Panc1 (cell line): ENCODE data around the gene YPEL1. TPM values are rescaled to one million over a fixed set of nuclear protein-coding genes. Genes with fewer than 3 reads are reported as not detected.

Experiments used
- ATAC-seq: fragments of 200-7000 bp; cut with Tn5 transposase; 2 replicates; pipeline ENCODE4 v1.9.1; 2020; ENCODE audit warnings: mild to moderate bottlenecking, moderate library complexity
- BruUV-seq: library from RNA; stranded (reverse); fragments of 400-500 nt; replicated peaks from 2 replicates; lab custom pipeline; 2021; lab: Mats Ljungman, UMichigan
- CTCF ChIA-PET: fragments of 300-600 bp; sonication (Branson Sonifier 250); formaldehyde crosslinking; loops from one replicate; lab custom pipeline; 2022; ENCODE audit warnings: antibody characterized with exemption; lab: Charles Lee
- POLR2A ChIA-PET: fragments of 300-600 bp; sonication (Branson Sonifier 250); formaldehyde crosslinking; loops from one replicate; lab custom pipeline; 2022; ENCODE audit warnings: antibody characterized with exemption; lab: Charles Lee
- DNase-seq: peaks from one replicate; pipeline ENCODE4 v3.0.0-alpha.2; 2010; ENCODE audit warnings: low read depth, low spot score
- H3K27ac ChIP-seq: 2 replicates; pipeline ENCODE4 v1.5.1; 2011; ENCODE audit warnings: mild to moderate bottlenecking, low read length, inconsistent platforms
- H3K27me3 ChIP-seq: fragments of 200-500 bp; sonication (Bioruptor generic); 2 replicates; pipeline ENCODE4 v1.6.0; 2014; ENCODE audit warnings: low read length, inconsistent platforms; ENCODE audit not compliant: control insufficient read depth, insufficient read depth
- H3K36me3 ChIP-seq: fragments of 200-500 bp; sonication (Bioruptor generic); 2 replicates; pipeline ENCODE4 v1.5.1; 2014; ENCODE audit warnings: inconsistent platforms, mild to moderate bottlenecking, low read length, moderate library complexity; ENCODE audit not compliant: control insufficient read depth, insufficient read depth
- H3K4me1 ChIP-seq: 2 replicates; pipeline ENCODE4 v1.5.1; 2011; ENCODE audit warnings: inconsistent platforms, mild to moderate bottlenecking, low read length, moderate library complexity; ENCODE audit not compliant: control insufficient read depth, insufficient read depth
- H3K4me3 ChIP-seq, 2 experiments: 2 replicates each; pipeline ENCODE4 v1.5.1; 2011 to 2012; ENCODE audit warnings: low read depth in 2 of 2, low read length in 2 of 2, mild to moderate bottlenecking in 2 of 2, inconsistent platforms in 1 of 2, moderate library complexity in 1 of 2
- H3K9me3 ChIP-seq: fragments of 200-500 bp; sonication (Bioruptor generic); 2 replicates; pipeline ENCODE4 v1.5.1; 2014; ENCODE audit warnings: low read depth, mild to moderate bottlenecking, inconsistent platforms, low read length, moderate library complexity; ENCODE audit not compliant: control insufficient read depth, insufficient read depth
- POLR2AphosphoS5 ChIP-seq: IDR thresholded peaks from 2 replicates; pipeline ENCODE4 v1.6.1; 2012; ENCODE audit warnings: mild to moderate bottlenecking, low read depth, low read length, moderate library complexity
- SIN3A ChIP-seq: IDR thresholded peaks from 2 replicates; pipeline ENCODE4 v1.6.1; 2012; ENCODE audit warnings: low read depth, mild to moderate bottlenecking, low read length, moderate library complexity, borderline replicate concordance; ENCODE audit not compliant: insufficient read depth
- TCF7L2 ChIP-seq: IDR thresholded peaks from 2 replicates; pipeline ENCODE4 v1.6.1; 2011; ENCODE audit warnings: mild to moderate bottlenecking, low read depth, low read length, inconsistent platforms
- in situ Hi-C: cut with HindIII; loops from 2 replicates; pipeline ENCODE4 v1.10.0; 2016; ENCODE audit warnings: low sequenced_read_pairs, low pct_unique_long_range_greater_than_20kb
- intact Hi-C: fragments of 100-400 bp; cut with micrococcal nuclease; formaldehyde crosslinking; loops from one replicate; pipeline ENCODE4 v1.10.0; 2022; ENCODE audit not compliant: unreplicated experiment
- total RNA-seq: library from RNA; stranded (reverse); gene quantifications from one replicate; pipeline ENCODE4 v1.2.1, GENCODE V29; 2021; ENCODE audit not compliant: unreplicated experiment
- TF ChIP-seq, protein P1 (sequence below), 2 experiments: IDR thresholded peaks; 2 replicates each; pipeline ENCODE4 v1.6.1; 2011 to 2012; ENCODE audit warnings: low read depth in 2 of 2, control low read depth in 1 of 2, low read length in 1 of 2, mild to moderate bottlenecking in 1 of 2, moderate library complexity in 1 of 2; ENCODE audit not compliant: insufficient read depth in 1 of 2
- TF ChIP-seq, protein P2 (sequence below): fragments of 450-650 bp; IDR thresholded peaks from 2 replicates; pipeline ENCODE4 v1.5.1; 2017; ENCODE audit warnings: mild to moderate bottlenecking

YPEL1 gene
- total RNA-seq, 1 experiment from 2014 or later, result 4.0 TPM

DNA sequence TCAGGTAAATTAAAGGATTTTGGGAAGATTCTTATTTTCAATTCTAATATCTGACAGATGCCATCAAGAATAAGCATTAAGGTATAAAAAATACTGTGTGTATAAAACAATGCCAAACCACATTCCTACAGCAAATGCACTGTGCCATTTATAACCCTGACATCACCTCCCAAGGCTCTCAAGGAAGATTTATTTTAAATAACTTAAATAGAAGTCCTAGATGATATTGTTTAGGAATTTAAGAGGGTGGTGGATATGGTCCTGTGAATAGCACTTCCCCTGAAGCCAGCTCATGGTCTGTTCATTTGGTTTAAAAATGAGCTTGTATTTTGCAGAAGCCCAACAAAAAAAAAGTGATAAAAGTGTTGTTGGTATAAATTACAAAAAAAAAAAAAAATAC lies 37.7 kb downstream of the YPEL1 start:
- DNase-seq (no peak), ATAC-seq (no peak)
- ChIA-PET CTCF (interaction anchor here (0.7 kb wide), 1 partner anchor 29 kb away, joined by 3 read pairs; no protein-coding TSS in a partner anchor), POLR2A (interaction anchor here (0.6 kb wide), 2 partner anchors 19 to 61 kb away, joined by 7 read pairs; no protein-coding TSS in a partner anchor)
- intact Hi-C loops, result no loop called here
- Histone ChIP-seq H3K27ac (no peak overlapping the region), H3K4me1 (peaks cover 5% of the 10 kb centered on the region; the same call in 1 of the 2 replicates), H3K9me3 (no peaks in the 10 kb centered on the region), H3K4me3 (no peak overlapping the region), H3K27me3 (no peaks in the 10 kb centered on the region), H3K36me3 (no peaks in the 10 kb centered on the region)
- BruUV-seq, result no TSS peak
- in situ Hi-C loops, result no loop called here
- TF ChIP-seq POLR2AphosphoS5, result no peak
- TF ChIP-seq SIN3A, result no peak
- TF ChIP-seq TCF7L2, result no peak
- TF ChIP-seq, protein P1, sequence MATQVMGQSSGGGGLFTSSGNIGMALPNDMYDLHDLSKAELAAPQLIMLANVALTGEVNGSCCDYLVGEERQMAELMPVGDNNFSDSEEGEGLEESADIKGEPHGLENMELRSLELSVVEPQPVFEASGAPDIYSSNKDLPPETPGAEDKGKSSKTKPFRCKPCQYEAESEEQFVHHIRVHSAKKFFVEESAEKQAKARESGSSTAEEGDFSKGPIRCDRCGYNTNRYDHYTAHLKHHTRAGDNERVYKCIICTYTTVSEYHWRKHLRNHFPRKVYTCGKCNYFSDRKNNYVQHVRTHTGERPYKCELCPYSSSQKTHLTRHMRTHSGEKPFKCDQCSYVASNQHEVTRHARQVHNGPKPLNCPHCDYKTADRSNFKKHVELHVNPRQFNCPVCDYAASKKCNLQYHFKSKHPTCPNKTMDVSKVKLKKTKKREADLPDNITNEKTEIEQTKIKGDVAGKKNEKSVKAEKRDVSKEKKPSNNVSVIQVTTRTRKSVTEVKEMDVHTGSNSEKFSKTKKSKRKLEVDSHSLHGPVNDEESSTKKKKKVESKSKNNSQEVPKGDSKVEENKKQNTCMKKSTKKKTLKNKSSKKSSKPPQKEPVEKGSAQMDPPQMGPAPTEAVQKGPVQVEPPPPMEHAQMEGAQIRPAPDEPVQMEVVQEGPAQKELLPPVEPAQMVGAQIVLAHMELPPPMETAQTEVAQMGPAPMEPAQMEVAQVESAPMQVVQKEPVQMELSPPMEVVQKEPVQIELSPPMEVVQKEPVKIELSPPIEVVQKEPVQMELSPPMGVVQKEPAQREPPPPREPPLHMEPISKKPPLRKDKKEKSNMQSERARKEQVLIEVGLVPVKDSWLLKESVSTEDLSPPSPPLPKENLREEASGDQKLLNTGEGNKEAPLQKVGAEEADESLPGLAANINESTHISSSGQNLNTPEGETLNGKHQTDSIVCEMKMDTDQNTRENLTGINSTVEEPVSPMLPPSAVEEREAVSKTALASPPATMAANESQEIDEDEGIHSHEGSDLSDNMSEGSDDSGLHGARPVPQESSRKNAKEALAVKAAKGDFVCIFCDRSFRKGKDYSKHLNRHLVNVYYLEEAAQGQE (IDR thresholded peaks at IDR 0.05; ENCODE audit: insufficient read depth in 1 of 2, low read depth in 2 of 2, low read length in 1 of 2), result no peak
- TF ChIP-seq, protein P2, sequence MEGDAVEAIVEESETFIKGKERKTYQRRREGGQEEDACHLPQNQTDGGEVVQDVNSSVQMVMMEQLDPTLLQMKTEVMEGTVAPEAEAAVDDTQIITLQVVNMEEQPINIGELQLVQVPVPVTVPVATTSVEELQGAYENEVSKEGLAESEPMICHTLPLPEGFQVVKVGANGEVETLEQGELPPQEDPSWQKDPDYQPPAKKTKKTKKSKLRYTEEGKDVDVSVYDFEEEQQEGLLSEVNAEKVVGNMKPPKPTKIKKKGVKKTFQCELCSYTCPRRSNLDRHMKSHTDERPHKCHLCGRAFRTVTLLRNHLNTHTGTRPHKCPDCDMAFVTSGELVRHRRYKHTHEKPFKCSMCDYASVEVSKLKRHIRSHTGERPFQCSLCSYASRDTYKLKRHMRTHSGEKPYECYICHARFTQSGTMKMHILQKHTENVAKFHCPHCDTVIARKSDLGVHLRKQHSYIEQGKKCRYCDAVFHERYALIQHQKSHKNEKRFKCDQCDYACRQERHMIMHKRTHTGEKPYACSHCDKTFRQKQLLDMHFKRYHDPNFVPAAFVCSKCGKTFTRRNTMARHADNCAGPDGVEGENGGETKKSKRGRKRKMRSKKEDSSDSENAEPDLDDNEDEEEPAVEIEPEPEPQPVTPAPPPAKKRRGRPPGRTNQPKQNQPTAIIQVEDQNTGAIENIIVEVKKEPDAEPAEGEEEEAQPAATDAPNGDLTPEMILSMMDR, result no peak

DNA sequence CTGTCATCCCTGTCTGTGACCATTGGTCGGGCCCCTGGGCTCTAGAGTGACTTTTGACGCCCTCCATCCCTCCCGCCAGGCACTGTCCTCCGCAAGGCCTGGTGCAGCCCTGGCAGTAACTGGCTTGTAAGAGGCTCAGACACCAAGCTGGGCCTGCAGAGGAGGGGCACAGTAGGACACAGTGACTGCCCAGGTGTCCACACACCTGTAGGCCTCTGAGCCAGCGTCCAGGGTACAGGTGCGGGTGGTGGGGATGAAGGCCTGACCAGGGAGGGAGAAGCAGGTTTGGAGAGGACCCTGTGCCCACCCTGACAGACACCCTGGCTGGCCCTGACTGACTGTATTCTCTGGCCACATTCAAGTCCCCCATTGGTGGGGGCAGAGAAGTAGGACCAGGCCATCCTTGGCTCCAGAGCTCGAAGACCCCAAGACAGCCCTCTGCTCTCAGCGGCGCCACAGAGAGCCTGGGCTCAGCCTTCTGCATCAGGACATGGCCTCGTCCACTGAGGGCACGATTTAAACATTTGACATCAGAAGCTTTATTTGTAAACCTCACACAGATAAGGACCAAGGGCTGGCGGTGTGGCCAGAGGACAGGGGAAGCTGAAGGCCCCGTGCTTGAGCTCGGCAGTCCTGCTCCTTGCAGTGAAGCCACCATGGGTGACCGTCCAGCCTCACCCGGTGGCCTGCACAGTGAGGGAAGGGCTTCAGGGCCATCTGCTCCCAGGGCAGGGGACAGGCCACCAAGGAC lies 38.4 kb downstream of the YPEL1 start:
- ATAC-seq, result no peak
- H3K36me3 ChIP-seq, result no peaks in the 10 kb centered on the region
- no peak for DNase-seq
- H3K4me1 ChIP-seq, result peaks cover 5% of the 10 kb centered on the region; the same call in 1 of the 2 replicates
- TF ChIP-seq, protein P2, result no peak
- TF ChIP-seq TCF7L2, result no peak
- TF ChIP-seq POLR2AphosphoS5, result no peak
- TF ChIP-seq, protein P1 (IDR thresholded peaks at IDR 0.05; ENCODE audit: insufficient read depth in 1 of 2, low read depth in 2 of 2, low read length in 1 of 2), result no peak
- no peak for TF ChIP-seq SIN3A
- intact Hi-C loops, result no loop called here
- H3K9me3 ChIP-seq, result no peaks in the 10 kb centered on the region
- H3K27me3 ChIP-seq, result no peaks in the 10 kb centered on the region
- no peak overlapping the region for H3K27ac ChIP-seq
- no peak overlapping the region for H3K4me3 ChIP-seq
- in situ Hi-C loops, result no loop called here
- ChIA-PET POLR2A (interaction anchor here (0.6 kb wide), 2 partner anchors 61 to 116 kb away, joined by 3 to 7 read pairs; no protein-coding TSS in a partner anchor), CTCF (interaction anchor here (0.7 kb wide), 1 partner anchor 29 kb away, joined by 3 read pairs; no protein-coding TSS in a partner anchor)
- TSS peak; percentile 42 for BruUV-seq
